Measurements from ENCODE around the gene HLCS. TPM values are rescaled to one million over a fixed set of nuclear protein-coding genes. Genes with fewer than 3 reads are reported as not detected.

Gene HLCS
- total RNA-seq, 1 experiment from 2014 or later = 20.9 TPM

GRCh38 chr21:36753556-36753955, 212.9 kb downstream of the HLCS start:
- H3K36me3 ChIP-seq = peaks cover 7% of the 10 kb centered on the region; the same call in 1 of the 2 replicates
- H3K27me3 ChIP-seq (replicated peaks) = no peaks in the 10 kb centered on the region
- DNase-seq (ENCODE audit: low read depth in 1 of 2, low spot score in 2 of 2) = peak; percentile 75 to 88
- peak overlapping the region; percentile 84 for H3K27ac ChIP-seq
- no peak overlapping the region for H3K4me3 ChIP-seq
- peaks cover 75% of the 10 kb centered on the region for H3K4me1 ChIP-seq (replicated peaks)
- H3K9me3 ChIP-seq (replicated peaks) = no peaks in the 10 kb centered on the region

GRCh38 chr21:36751383-36751782, 215.1 kb downstream of the HLCS start:
- H3K36me3 ChIP-seq = peaks cover 7% of the 10 kb centered on the region; the same call in 1 of the 2 replicates
- no peak for DNase-seq (ENCODE audit: low read depth in 1 of 2, low spot score in 2 of 2)

GRCh38 chr21:36750576-36750959, 215.9 kb downstream of the HLCS start:
- Histone ChIP-seq H3K27me3 (replicated peaks) (no peaks in the 10 kb centered on the region), H3K4me1 (replicated peaks) (peaks cover 59% of the 10 kb centered on the region), H3K36me3 (peaks cover 2% of the 10 kb centered on the region; the same call in 1 of the 2 replicates), H3K4me3 (no peak overlapping the region), H3K27ac (peak overlapping the region; percentile 33; the same call in 1 of the 2 replicates), H3K9me3 (replicated peaks) (peaks cover 3% of the 10 kb centered on the region; the same call in 1 of the 2 replicates)
- DNase-seq (ENCODE audit: low read depth in 1 of 2, low spot score in 2 of 2) = no peak

More at GRCh38 chr21:36751383-36751782, 215.1 kb downstream of the HLCS start:
- Histone ChIP-seq H3K27ac (no peak overlapping the region), H3K27me3 (replicated peaks) (no peaks in the 10 kb centered on the region), H3K9me3 (replicated peaks) (peaks cover 3% of the 10 kb centered on the region; the same call in 1 of the 2 replicates), H3K4me1 (replicated peaks) (peaks cover 67% of the 10 kb centered on the region), H3K4me3 (no peak overlapping the region)

GRCh38 chr21:36749935-36750575, 216.4 kb downstream of the HLCS start:
- H3K4me3 ChIP-seq = no peak overlapping the region

GRCh38 chr21:36747815-36748383, 218.6 kb downstream of the HLCS start:
- peaks cover 3% of the 10 kb centered on the region; the same call in 1 of the 2 replicates for H3K9me3 ChIP-seq (replicated peaks)
- peak in 1 of 2 experiments; percentile 64 for DNase-seq (ENCODE audit: low read depth in 1 of 2, low spot score in 2 of 2)
- peak overlapping the region; percentile 45 for H3K4me3 ChIP-seq
- no peaks in the 10 kb centered on the region for H3K27me3 ChIP-seq (replicated peaks)
- H3K27ac ChIP-seq = no peak overlapping the region
- H3K36me3 ChIP-seq = no peaks in the 10 kb centered on the region
- H3K4me1 ChIP-seq (replicated peaks) = peaks cover 35% of the 10 kb centered on the region

More at GRCh38 chr21:36749935-36750575, 216.4 kb downstream of the HLCS start:
- no peaks in the 10 kb centered on the region for H3K36me3 ChIP-seq
- peak in 1 of 2 experiments; percentile 48 for DNase-seq (ENCODE audit: low read depth in 1 of 2, low spot score in 2 of 2)
- peaks cover 3% of the 10 kb centered on the region; the same call in 1 of the 2 replicates for H3K9me3 ChIP-seq (replicated peaks)
- H3K27ac ChIP-seq = peak overlapping the region; percentile 33
- peaks cover 57% of the 10 kb centered on the region for H3K4me1 ChIP-seq (replicated peaks)
- no peaks in the 10 kb centered on the region for H3K27me3 ChIP-seq (replicated peaks)

- Histone ChIP-seq H3K27ac (no peak overlapping the region), H3K36me3 (no peaks in the 10 kb centered on the region), H3K4me1 (replicated peaks) (peaks cover 29% of the 10 kb centered on the region), H3K27me3 (replicated peaks) (no peaks in the 10 kb centered on the region), H3K4me3 (peak overlapping the region; percentile 45), H3K9me3 (replicated peaks) (peaks cover 3% of the 10 kb centered on the region; the same call in 1 of the 2 replicates)
- no peak for DNase-seq (ENCODE audit: low read depth in 1 of 2, low spot score in 2 of 2)
Observed at GRCh38 chr21:36747041-36747814, 219.2 kb downstream of the HLCS start.

GRCh38 chr21:36745459-36745858, 221.0 kb downstream of the HLCS start:
- H3K9me3 ChIP-seq (replicated peaks) = peaks cover 3% of the 10 kb centered on the region; the same call in 1 of the 2 replicates
- H3K4me3 ChIP-seq = no peak overlapping the region
- H3K4me1 ChIP-seq (replicated peaks) = peaks cover 14% of the 10 kb centered on the region
- H3K27ac ChIP-seq = no peak overlapping the region
- no peaks in the 10 kb centered on the region for H3K36me3 ChIP-seq
- DNase-seq (ENCODE audit: low read depth in 1 of 2, low spot score in 2 of 2) = no peak
- no peaks in the 10 kb centered on the region for H3K27me3 ChIP-seq (replicated peaks)

- Histone ChIP-seq H3K36me3 (no peaks in the 10 kb centered on the region), H3K4me1 (replicated peaks) (peaks cover 6% of the 10 kb centered on the region), H3K27ac (no peak overlapping the region), H3K27me3 (replicated peaks) (no peaks in the 10 kb centered on the region), H3K9me3 (replicated peaks) (peaks cover 3% of the 10 kb centered on the region; the same call in 1 of the 2 replicates), H3K4me3 (no peak overlapping the region)
- DNase-seq (ENCODE audit: low read depth in 1 of 2, low spot score in 2 of 2) = no peak
Observed at GRCh38 chr21:36744560-36745231, 221.8 kb downstream of the HLCS start.

- DNase-seq (ENCODE audit: low read depth in 1 of 2, low spot score in 2 of 2) = no peak
- H3K4me1 ChIP-seq (replicated peaks) = peaks cover 5% of the 10 kb centered on the region
- H3K4me3 ChIP-seq = no peak overlapping the region
- H3K36me3 ChIP-seq = no peaks in the 10 kb centered on the region
- H3K27ac ChIP-seq = no peak overlapping the region
- peaks cover 3% of the 10 kb centered on the region; the same call in 1 of the 2 replicates for H3K9me3 ChIP-seq (replicated peaks)
- H3K27me3 ChIP-seq (replicated peaks) = no peaks in the 10 kb centered on the region
Observed at GRCh38 chr21:36744190-36744559, 222.3 kb downstream of the HLCS start.

- H3K4me1 ChIP-seq (replicated peaks) = peaks cover 5% of the 10 kb centered on the region
- DNase-seq (ENCODE audit: low read depth in 1 of 2, low spot score in 2 of 2) = no peak
- peaks cover 3% of the 10 kb centered on the region; the same call in 1 of the 2 replicates for H3K9me3 ChIP-seq (replicated peaks)
- H3K27me3 ChIP-seq (replicated peaks) = no peaks in the 10 kb centered on the region
- no peak overlapping the region for H3K27ac ChIP-seq
- no peaks in the 10 kb centered on the region for H3K36me3 ChIP-seq
- H3K4me3 ChIP-seq = no peak overlapping the region
Observed at GRCh38 chr21:36743446-36743845, 223.0 kb downstream of the HLCS start.

GRCh38 chr21:36743008-36743407, 223.5 kb downstream of the HLCS start:
- Histone ChIP-seq H3K27me3 (replicated peaks) (no peaks in the 10 kb centered on the region), H3K36me3 (no peaks in the 10 kb centered on the region), H3K4me1 (replicated peaks) (peaks cover 2% of the 10 kb centered on the region), H3K9me3 (replicated peaks) (peaks cover under 1% of the 10 kb centered on the region; the same call in 1 of the 2 replicates), H3K4me3 (no peak overlapping the region), H3K27ac (no peak overlapping the region)
- DNase-seq (ENCODE audit: low read depth in 1 of 2, low spot score in 2 of 2) = no peak

GRCh38 chr21:36741506-36741905, 225.0 kb downstream of the HLCS start:
- no peaks in the 10 kb centered on the region; the same call in 1 of the 2 replicates for H3K9me3 ChIP-seq (replicated peaks)
- no peaks in the 10 kb centered on the region for H3K36me3 ChIP-seq
- H3K4me3 ChIP-seq = no peak overlapping the region
- no peak overlapping the region for H3K27ac ChIP-seq
- no peaks in the 10 kb centered on the region for H3K27me3 ChIP-seq (replicated peaks)
- H3K4me1 ChIP-seq (replicated peaks) = no peaks in the 10 kb centered on the region
- DNase-seq (ENCODE audit: low read depth in 1 of 2, low spot score in 2 of 2) = no peak

- no peak for DNase-seq (ENCODE audit: low read depth in 1 of 2, low spot score in 2 of 2)
- Histone ChIP-seq H3K27me3 (replicated peaks) (no peaks in the 10 kb centered on the region), H3K27ac (no peak overlapping the region), H3K36me3 (no peaks in the 10 kb centered on the region), H3K4me3 (no peak overlapping the region), H3K9me3 (replicated peaks) (no peaks in the 10 kb centered on the region; the same call in 1 of the 2 replicates), H3K4me1 (replicated peaks) (no peaks in the 10 kb centered on the region)
Observed at GRCh38 chr21:36738489-36739126, 227.9 kb downstream of the HLCS start.

Measured in SJSA1 (cell line).